Jurkat, Clone E6-1 (cell line): ENCODE data around the gene PLA2G4C. TPM values are rescaled to one million over a fixed set of nuclear protein-coding genes. Genes with fewer than 3 reads are reported as not detected.

Experiments
- DNase-seq: peaks from one replicate; pipeline ENCODE4 v3.0.0-alpha.2; 2011; ENCODE audit warnings: low read depth, low spot score
- H3K4me3 ChIP-seq: 2 replicates; pipeline ENCODE4 v1.5.1; 2011; ENCODE audit warnings: mild to moderate bottlenecking, low read length, control low read depth, moderate library complexity
- polyA plus RNA-seq: library from polyadenylated mRNA; unstranded; fragments of >200 nt; gene quantifications from one replicate; pipeline ENCODE4 v1.2.1, GENCODE V29; 2012; ENCODE audit warnings: missing spikeins; ENCODE audit not compliant: insufficient read length, insufficient read depth

The PLA2G4C gene, protein sequence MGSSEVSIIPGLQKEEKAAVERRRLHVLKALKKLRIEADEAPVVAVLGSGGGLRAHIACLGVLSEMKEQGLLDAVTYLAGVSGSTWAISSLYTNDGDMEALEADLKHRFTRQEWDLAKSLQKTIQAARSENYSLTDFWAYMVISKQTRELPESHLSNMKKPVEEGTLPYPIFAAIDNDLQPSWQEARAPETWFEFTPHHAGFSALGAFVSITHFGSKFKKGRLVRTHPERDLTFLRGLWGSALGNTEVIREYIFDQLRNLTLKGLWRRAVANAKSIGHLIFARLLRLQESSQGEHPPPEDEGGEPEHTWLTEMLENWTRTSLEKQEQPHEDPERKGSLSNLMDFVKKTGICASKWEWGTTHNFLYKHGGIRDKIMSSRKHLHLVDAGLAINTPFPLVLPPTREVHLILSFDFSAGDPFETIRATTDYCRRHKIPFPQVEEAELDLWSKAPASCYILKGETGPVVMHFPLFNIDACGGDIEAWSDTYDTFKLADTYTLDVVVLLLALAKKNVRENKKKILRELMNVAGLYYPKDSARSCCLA
- polyA plus RNA-seq, result not detected

DNA sequence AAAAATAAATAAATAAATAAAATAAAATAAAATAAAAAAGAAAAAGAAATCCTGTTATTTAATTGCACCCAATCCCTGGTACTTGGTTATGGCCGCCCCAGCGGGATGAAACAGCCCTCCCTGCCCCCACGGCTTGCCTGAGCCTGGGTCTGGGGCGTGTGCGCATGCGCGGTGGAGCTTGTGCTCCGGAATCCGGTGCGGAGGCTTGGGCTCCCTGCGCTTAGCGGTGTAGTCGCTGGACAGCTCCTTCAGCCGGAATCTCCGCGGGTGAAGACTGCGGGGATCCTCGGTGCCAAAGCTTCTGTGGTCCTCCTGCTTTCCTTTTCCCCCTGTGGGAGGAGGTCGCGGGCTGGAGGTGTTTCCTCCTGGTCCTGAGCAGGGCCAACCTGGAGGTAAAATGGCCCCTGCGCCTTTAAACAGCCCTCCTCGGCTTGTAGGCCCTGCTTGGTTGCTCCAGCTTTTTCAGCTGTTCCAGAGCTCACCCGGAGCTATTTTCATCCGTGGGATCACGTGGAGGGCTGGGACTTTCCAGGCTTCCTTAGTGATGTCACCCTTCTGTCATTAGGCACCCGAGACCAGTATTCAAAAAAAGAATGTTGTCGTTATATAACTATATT lies at the start of gene PLA2G4C:
Gene PLA2G4C (minus strand): TSS at position 468 of the 617 bp plus-strand sequence. CDS start 4,288 bp downstream, outside the sequence.
- H3K4me3 ChIP-seq, result peak within 1 kb of the TSS; percentile 67
- peak; percentile 74 for DNase-seq

- no peak overlapping the region for H3K4me3 ChIP-seq
- DNase-seq, result no peak
These were observed 47.7 kb upstream of the PLA2G4C start for GRCh38 chr19:48158210-48158790.

- H3K4me3 ChIP-seq, result no peak overlapping the region
- DNase-seq, result no peak
These were observed 43.4 kb upstream of the PLA2G4C start for GRCh38 chr19:48154003-48154402.

DNA sequence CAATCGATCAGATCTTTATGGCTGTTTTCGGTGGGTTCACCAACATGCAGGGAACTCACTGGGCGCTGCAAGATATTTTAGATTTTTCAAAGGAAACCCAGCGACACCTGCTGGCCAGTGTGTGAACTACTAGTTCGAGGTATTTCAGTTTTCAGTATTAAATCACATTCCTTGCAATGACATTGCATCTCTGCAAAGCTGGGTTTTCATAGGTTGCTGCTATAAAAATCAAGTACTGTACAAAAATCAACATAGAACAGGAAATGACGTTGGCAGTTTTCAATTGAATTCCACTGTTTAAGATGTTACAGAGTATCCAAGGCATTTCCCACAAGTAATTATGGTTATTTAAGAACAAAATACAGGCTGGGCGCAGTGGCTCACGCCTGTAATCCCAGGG lies 41.9 kb upstream of the PLA2G4C start:
- no peak overlapping the region for H3K4me3 ChIP-seq
- DNase-seq, result peak; percentile 50

DNA sequence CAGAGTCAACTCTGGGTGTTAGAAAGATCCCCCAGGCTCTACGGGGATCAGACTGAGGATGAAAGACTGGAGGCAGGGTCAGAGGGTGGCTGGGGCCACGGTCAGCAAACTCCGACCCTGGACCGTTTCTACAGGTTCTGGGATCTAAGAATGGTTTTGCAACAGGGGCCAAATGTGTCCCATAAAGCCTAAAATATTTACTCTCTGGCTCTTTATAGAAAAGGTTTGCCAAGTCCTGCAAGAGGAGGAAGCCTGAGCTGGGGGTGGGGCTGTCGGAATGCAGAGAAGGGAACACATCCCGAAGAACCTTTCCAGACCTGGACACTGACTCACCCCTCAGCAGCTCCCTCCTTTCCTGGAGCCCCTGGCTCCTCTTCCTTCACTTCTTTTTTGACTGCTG lies 38.8 kb upstream of the PLA2G4C start:
- no peak for DNase-seq
- H3K4me3 ChIP-seq, result no peak overlapping the region

DNA sequence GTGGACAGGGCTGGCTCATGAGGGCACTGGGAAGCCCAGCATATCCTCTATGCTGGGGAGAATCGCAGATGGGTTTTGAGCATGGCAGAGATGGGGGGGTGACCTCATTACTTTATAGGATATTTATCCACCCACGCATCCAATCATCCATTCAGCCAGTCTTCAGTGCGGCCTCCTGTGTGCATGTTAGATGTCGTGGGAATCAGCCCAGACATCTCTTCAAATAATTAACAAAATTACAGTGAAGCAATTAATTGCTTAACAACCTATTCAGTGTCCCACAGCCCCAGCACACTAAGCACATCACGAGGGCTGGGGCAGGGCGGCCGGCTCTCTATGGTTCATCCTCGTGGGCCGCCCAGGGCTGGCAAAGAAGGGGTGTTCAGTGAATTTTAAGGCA lies 38.0 kb upstream of the PLA2G4C start:
- no peak overlapping the region for H3K4me3 ChIP-seq
- no peak for DNase-seq

DNA sequence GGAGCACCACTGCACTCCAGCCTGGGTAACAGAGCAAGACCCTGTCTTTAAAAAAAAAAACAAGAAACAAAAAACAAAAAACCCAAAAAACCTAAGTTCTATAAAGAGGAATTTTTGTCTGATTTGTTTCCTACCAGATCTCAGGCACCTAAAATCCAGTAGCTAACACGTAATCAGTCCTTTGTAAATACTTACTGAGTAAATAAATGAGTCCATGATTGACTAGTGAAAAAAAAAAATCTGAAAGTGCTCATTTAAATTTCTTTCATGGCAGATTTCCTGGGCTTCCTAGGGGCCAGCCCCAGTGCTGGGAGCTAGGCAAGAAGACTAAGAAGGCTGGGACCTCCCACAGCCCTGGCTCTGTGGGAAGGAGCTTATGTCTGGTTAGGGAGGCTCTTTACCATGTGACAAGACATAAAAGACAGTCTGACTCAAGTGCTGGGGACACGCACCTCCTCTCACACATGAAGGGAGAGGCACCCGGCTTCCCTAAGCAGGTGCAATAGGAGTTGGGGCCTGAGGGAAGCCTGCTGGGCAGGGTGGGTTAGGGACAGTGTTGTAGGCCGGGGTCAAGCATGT lies 37.1 kb upstream of the PLA2G4C start:
- no peak for DNase-seq
- no peak overlapping the region for H3K4me3 ChIP-seq

DNA sequence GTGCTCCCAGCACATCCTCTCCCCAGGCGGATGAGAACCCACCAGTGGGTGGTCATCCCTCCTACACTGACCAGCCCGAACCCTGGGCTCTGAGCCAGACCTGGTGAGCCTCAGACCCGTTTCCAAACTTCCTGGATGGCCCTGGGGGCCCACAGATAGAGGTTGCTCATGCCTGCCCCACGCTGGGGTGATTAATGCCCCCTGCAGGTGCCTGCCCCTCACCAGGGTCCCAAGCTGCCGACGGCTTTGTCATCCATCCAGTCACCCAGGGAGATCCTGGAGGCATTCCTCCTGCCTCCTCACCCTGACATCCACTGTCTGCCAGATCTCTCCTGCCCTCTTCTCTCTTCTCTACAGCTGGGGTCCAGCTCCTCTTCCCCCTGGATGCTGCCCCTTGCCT lies 28.4 kb upstream of the PLA2G4C start:
- no peak for DNase-seq

GRCh38 chr19:48137411-48137810 lies 26.8 kb upstream of the PLA2G4C start:
- H3K4me3 ChIP-seq, result no peak overlapping the region
- DNase-seq, result no peak

More for the DNA sequence above, 28.4 kb upstream of the PLA2G4C start:
- H3K4me3 ChIP-seq, result no peak overlapping the region

GRCh38 chr19:48136547-48136946 lies 25.9 kb upstream of the PLA2G4C start:
- no peak overlapping the region for H3K4me3 ChIP-seq
- no peak for DNase-seq

DNA sequence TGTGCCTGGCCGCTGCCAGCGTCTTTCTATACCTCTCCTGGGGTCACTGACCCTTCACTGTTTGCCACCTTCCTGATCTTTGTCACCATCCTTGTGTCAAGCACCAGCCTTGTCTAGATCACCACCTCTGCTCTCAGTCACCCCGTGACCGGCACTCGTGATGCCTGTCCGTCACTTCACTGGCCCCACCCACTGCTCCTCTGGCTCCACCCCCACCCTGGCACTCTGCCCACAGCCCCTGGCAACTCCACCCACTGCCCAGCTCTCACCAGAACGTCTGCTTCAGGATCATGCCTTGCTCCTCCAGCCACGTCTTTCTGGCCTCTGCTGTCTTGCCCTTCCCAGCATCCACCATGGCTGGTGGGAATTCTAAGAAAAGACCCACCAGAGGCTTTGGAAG lies 24.8 kb upstream of the PLA2G4C start:
- DNase-seq, result no peak

DNA sequence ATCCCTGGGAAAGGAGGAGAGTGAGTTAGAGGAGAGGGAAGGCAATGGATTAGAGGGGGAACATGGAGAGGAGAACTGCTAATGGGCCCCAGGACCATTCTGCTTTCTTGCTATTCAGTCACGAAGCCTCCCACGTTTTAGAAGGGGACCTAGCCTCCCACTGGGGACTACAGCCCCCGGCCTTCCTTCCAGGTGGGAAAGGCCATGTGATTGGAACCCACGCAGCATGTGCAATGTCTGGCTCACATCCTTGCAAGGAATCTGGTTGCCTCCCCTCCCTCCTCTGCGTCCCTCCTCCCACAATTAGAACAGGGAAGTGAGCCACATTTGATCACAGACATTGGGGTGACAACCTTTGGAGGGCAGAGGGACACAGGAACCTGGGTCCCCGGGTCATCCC lies 22.5 kb upstream of the PLA2G4C start:
- no peak for DNase-seq
- no peak overlapping the region for H3K4me3 ChIP-seq

More for the DNA sequence above, 24.8 kb upstream of the PLA2G4C start:
- no peak overlapping the region for H3K4me3 ChIP-seq

DNA sequence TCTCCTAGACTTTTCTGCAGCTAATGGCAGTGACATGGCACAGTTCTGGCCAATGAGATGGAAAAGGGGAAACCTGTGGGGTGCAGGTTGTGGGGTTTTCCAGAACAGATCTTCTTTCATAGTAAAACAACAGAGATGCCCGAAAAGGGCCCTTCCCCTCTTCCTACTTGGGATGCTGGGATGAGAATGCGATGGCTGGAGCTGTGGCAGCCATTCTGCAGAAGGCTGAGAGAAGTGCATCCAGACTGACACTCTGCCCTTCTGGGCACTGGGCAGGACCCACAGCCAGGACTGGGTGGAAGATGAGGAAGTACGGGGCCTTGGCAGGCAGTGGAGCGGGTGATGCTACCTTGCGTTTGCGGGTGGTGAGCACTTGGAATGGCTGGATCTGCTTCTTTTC lies 16.9 kb upstream of the PLA2G4C start:
- H3K4me3 ChIP-seq, result no peak overlapping the region
- no peak for DNase-seq

DNA sequence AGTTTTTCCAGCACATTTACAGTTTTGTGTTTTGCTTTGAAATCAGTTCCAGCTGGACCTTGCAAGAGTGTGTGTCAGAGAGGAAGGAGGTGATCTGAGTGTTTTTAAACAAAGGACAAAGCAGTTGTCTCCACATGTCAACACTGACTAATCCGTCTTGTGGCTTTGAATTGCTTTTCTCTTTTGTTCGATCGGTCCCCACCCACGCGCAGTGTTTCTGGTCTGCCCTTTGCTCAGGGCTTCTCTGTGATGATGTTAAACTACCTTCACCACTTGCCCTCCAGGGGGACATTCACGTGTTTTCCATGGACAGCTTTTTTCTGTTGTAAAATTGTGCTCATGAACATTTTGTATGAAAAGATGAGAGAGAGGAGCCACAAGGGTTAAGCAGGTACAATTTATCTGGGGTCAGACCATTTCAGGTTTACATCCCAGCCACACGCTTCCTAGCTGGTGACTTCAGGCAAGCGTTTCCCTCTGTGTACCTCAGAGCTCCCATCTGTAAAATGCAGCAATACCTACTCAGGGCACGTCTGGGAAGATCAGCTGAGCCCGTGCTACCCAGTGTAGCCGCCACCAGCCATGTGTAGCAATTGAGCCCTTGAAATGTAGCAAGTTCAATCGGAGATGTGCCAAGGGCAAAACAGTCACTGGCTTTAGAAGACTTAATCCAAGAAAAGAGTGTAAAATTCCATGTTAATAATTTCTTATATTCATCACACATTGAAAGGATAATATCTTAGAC lies 13.5 kb upstream of the PLA2G4C start:
- DNase-seq, result no peak

DNA sequence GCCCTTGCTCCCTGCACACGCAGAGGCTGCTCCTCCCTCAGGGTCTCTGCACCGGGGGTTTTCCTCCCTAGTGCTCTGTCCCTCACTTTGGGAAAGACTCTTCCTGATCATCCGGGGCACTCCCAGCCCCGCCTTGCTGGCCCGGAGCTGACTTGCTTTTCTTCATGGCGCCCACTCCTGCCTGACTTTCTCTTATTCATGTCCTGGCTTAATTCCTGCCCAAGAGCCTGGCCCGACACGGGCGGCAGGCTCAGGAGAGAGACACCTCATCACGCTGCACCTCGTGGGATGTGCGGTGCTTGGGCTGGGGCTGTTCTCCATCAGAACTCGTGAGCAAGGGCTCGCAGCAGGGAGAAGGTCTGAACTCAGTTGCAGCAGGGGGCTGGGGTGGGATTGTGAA lies 11.8 kb upstream of the PLA2G4C start:
- no peak overlapping the region for H3K4me3 ChIP-seq

More for the DNA sequence above, 13.5 kb upstream of the PLA2G4C start:
- no peak overlapping the region for H3K4me3 ChIP-seq

DNA sequence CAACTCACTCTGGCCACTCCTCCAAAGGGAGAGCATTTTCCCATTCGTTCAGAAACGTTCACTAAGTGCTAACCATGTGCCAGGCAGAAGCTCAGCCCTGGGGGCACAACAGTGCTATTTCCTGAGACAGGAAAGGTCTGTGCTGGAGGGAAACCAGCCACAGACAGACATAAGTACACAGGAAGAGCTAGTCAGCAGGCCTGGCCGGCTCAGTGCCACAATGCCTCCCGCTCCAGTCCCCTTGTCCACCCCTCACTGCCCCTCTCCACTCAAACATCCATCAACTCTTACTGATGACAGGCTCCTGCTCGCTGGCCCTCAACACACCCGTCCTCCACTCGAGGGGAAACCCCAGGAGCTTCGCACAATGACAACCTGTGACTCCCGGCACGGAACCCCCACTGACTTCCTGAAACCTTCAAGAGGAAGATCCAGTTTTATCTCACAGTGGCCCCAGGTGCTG lies 11.3 kb upstream of the PLA2G4C start:
- no peak for DNase-seq
- no peak overlapping the region for H3K4me3 ChIP-seq

More for the DNA sequence above, 11.8 kb upstream of the PLA2G4C start:
- DNase-seq, result no peak

DNA sequence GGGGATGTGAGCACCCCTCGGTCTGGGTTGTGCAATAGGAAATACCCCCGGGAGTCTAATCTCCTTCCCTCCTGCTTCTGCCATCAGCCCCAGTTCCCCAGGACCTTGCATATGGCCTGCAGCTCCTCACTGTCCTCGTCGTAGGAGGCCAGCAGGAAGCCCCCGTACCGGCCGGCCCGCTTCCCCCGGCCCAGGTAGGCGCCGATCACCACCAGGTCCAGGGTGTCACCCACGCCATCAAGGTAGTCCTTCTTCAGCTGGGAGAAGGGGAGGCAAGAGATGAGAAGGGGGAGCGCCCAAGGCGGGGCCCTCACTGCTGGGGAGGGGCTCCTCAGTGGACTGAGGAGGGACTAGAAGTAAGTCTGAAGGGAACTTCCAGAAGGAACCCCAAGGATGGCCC lies 10.4 kb upstream of the PLA2G4C start:
- no peak for DNase-seq

GRCh38 chr19:48120505-48120904 lies 9.9 kb upstream of the PLA2G4C start:
- DNase-seq, result no peak
- no peak overlapping the region for H3K4me3 ChIP-seq

More for the DNA sequence above, 10.4 kb upstream of the PLA2G4C start:
- no peak overlapping the region for H3K4me3 ChIP-seq

DNA sequence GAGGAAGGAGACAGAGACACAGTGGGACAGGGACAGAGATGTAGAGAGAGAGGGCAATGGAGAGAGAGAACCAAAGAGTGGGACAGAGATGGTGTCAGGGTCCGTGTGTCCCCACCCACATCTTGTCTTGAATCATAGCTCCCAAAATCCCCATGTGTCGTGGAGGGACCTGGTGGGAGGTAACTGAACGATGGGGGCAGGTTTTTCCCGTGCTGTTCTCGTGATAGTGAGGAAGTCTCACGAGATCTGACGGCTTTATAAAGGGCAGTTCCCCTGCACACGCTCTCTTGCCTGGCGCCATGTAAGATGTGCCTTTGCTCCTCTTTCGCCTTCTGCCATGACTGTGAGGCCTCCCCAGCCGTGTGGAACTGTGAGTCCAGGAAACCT lies 7.5 kb upstream of the PLA2G4C start:
- no peak for DNase-seq
- H3K4me3 ChIP-seq, result no peak overlapping the region
